Sigmoid colon (tissue), 7 donors: Measurements from ENCODE around the gene USP33. TPM values are rescaled to one million over a fixed set of nuclear protein-coding genes. Genes with fewer than 3 reads are reported as not detected.
"Not testable (repeated sequence)": the region's sequence is repeated elsewhere in the genome, so short reads cannot be mapped to it uniquely, and the experiment has no call there.

ENCODE experiments used
- DNase-seq: peaks from one replicate; pipeline ENCODE4 v3.0.0-alpha.2; 2019
- H3K27ac ChIP-seq, 4 donors: fragments of 200-600 bp; sonication (generic); one replicate each; pipeline ENCODE4 v1.5.1; 2016 to 2019; ENCODE audit warnings: mild to moderate bottlenecking in 1 of 4
- H3K27me3 ChIP-seq, 3 donors: fragments of 200-600 bp; sonication (generic); one replicate each; pipeline ENCODE4 v1.5.1; 2019; ENCODE audit warnings: mild to moderate bottlenecking in 1 of 3
- H3K36me3 ChIP-seq, 4 donors: fragments of 200-600 bp; sonication (generic); one replicate each; pipeline ENCODE4 v1.5.1; 2016 to 2019
- H3K4me1 ChIP-seq, 4 donors: fragments of 200-600 bp; sonication (generic); one replicate each; pipeline ENCODE4 v1.5.1; 2017 to 2019
- H3K4me3 ChIP-seq, 4 donors: fragments of 200-600 bp; sonication (generic); one replicate each; pipeline ENCODE4 v1.5.1; 2017 to 2019; ENCODE audit warnings: mild to moderate bottlenecking in 2 of 4, moderate library complexity in 1 of 4
- H3K9me3 ChIP-seq, 4 donors: fragments of 200-600 bp in 3 of 4; sonication (generic) in 3 of 4; one replicate each; pipeline versions ENCODE4 v1.5.1 to v1.6.1; 2013 to 2019
- CTCF ChIP-seq, 4 experiments: fragments of 450-650 bp in 3 of 4; fragments of 200-600 bp in 1 of 4; IDR thresholded peaks; one replicate each; pipeline ENCODE4 v1.5.1; 2016 to 2019; ENCODE audit warnings: antibody characterized with exemption in 4 of 4, mild to moderate bottlenecking in 3 of 4, moderate library complexity in 2 of 4
- EP300 ChIP-seq, 4 donors: sonication (generic); formaldehyde crosslinking; IDR thresholded peaks; one replicate each; pipeline ENCODE4 v1.6.1; 2017; ENCODE audit warnings: antibody characterized with exemption in 4 of 4
- POLR2A ChIP-seq, 2 donors: fragments of 450-650 bp; IDR thresholded peaks; one replicate each; pipeline ENCODE4 v1.6.1; 2016; ENCODE audit warnings: antibody characterized with exemption in 2 of 2, mild to moderate bottlenecking in 2 of 2, moderate library complexity in 2 of 2
- POLR2AphosphoS5 ChIP-seq, 4 donors: sonication (generic); formaldehyde crosslinking; IDR thresholded peaks; one replicate each; pipeline ENCODE4 v1.6.1; 2017; ENCODE audit warnings: antibody characterized with exemption in 4 of 4
- WGBS, 2 donors: extraction: QIAGEN DNeasy Blood & Tissue Kit; methylation state at CpG; one replicate each; pipeline ENCODE4 v1.1.7; 2013; 5-methylcytosine and 5-hydroxymethylcytosine counted together
- intact Hi-C: fragments of 100-400 bp; cut with DNase I; formaldehyde crosslinking; loops from one replicate; pipeline ENCODE4 v1.15.1; 2023
- polyA plus RNA-seq, 3 donors: library from polyadenylated mRNA; stranded (reverse); fragments of 200-250 nt; gene quantifications; one replicate each; pipeline ENCODE4 v1.2.3, GENCODE V29; 2013
- total RNA-seq, 4 donors: library from RNA; depleted of rRNA; stranded (reverse); fragments of >200 nt; gene quantifications; one replicate each; pipeline ENCODE4 v1.1.0, GENCODE V29; 2016
- donor health status: healthy with polysubstance abuse.
- donor health status: Bipolar disorder and iron deficiency.
- donor health status: healthy.

USP33 gene
- total and polyA plus RNA-seq, 7 donors = 23.4 to 81.6 (median 47.5) TPM

DNA sequence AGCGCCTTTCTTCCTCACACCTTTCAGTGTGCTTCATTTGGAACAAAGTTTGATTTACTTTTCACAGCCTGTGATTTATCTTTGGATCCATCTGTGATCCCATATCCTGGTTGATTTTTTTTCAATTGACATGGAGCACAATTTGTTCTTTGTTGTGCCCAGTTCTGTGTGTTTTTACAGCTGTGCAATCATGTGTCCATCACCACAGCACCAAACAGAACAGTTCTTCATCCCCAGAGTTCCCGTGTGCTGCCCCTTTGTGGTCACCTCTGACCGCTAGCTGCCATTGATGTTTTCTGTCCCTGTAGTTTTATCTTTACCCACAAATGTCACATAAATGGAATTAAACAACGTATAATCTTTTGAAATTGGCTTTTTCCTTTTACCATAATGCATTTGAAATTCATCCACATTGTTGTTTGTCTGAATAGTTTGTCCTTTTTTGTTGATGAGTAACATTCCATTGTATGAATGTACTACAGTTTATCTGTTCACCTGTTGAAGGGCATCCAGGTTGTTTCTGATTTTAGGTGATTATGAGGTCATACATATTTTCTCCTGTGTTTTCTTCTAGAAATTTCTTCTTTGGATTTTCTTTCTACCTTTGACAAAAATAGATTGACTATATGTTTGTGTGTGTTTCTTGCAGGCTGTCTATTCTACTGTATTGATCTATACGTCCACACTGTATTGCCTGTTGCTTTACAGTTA is 37.2 kb upstream of the USP33 start:
- no peak for DNase-seq
- TF ChIP-seq EP300 (IDR thresholded peaks at IDR 0.05) (no peak), POLR2A (IDR thresholded peaks at IDR 0.05) (no peak), POLR2AphosphoS5 (IDR thresholded peaks at IDR 0.05) (no peak)
- H3K27me3 ChIP-seq = no peaks in the 10 kb centered on the region
- WGBS, 2 donors = 66 to 81% methylated on average over 5 of the region's 5 CpGs
- no peaks in the 10 kb centered on the region for H3K9me3 ChIP-seq
- no peak overlapping the region for H3K27ac ChIP-seq
- H3K36me3 ChIP-seq = peaks cover 0 to 11% (median 1%) of the 10 kb centered on the region in 4 donors
- peaks cover 0 to 8% (median 3%) of the 10 kb centered on the region in 4 donors for H3K4me1 ChIP-seq
- intact Hi-C loops = no loop called here
- no peak overlapping the region for H3K4me3 ChIP-seq

DNA sequence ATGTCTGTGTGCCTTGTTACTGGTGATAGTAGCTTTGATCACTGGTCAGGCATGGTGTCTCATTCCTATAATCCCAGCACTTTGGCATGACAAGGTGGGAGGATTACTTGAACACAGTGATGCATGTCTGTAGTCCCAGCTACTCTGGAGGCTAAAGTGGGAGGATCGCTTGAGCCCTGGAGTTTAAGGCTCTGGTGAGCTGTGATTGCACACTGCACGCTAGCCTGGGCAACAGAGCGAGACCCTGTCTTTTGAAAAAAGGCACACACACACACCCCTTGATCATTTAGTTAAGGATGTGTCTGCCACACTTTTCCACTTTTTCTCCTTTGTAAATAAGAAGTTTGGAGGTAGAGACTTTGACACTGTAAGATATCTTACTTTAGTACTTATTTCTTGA is 34.9 kb upstream of the USP33 start:
- no peak for DNase-seq
- Histone ChIP-seq H3K27me3 (no peaks in the 10 kb centered on the region), H3K4me3 (no peak overlapping the region), H3K36me3 (peaks cover 0 to 19% (median 0%) of the 10 kb centered on the region in 4 donors), H3K27ac (no peak overlapping the region), H3K9me3 (no peaks in the 10 kb centered on the region), H3K4me1 (peaks cover 0 to 8% (median 0%) of the 10 kb centered on the region in 4 donors)
- no peak for TF ChIP-seq POLR2AphosphoS5 (IDR thresholded peaks at IDR 0.05)
- no peak for TF ChIP-seq CTCF (IDR thresholded peaks at IDR 0.05)
- TF ChIP-seq POLR2A (IDR thresholded peaks at IDR 0.05) = no peak
- no peak for TF ChIP-seq EP300 (IDR thresholded peaks at IDR 0.05)
- intact Hi-C loops = no loop called here
- 96 to 99% methylated on average over 3 of the region's 3 CpGs for WGBS, 2 donors

GRCh38 chr1:77786093-77786741 is 26.6 kb upstream of the USP33 start:
- intact Hi-C loops, H3K27me3 ChIP-seq, DNase-seq, H3K9me3 ChIP-seq, H3K27ac ChIP-seq, H3K4me3 ChIP-seq: not testable (repeated sequence)
- H3K36me3 ChIP-seq = peaks cover 7 to 72% (median 13%) of the 10 kb centered on the region in 4 donors
- peaks cover 0 to 11% (median 5%) of the 10 kb centered on the region in 4 donors for H3K4me1 ChIP-seq
- 75 to 97% methylated on average over 2 of the region's 2 CpGs for WGBS, 2 donors

- 21 to 65% methylated on average over 2 of the region's 2 CpGs for WGBS, 2 donors
- H3K36me3 ChIP-seq = peaks cover 7 to 47% (median 10%) of the 10 kb centered on the region in 4 donors
- H3K27ac ChIP-seq = no peak overlapping the region
- H3K4me1 ChIP-seq = peaks cover 0 to 26% (median 15%) of the 10 kb centered on the region in 4 donors
- no peaks in the 10 kb centered on the region for H3K9me3 ChIP-seq
- intact Hi-C loops = no loop called here
- no peak overlapping the region for H3K4me3 ChIP-seq
- TF ChIP-seq POLR2A (IDR thresholded peaks at IDR 0.05) (no peak), POLR2AphosphoS5 (IDR thresholded peaks at IDR 0.05) (no peak), CTCF (IDR thresholded peaks at IDR 0.05) (no peak), EP300 (IDR thresholded peaks at IDR 0.05) (no peak)
- DNase-seq = no peak
- H3K27me3 ChIP-seq = no peaks in the 10 kb centered on the region
These were observed 23.5 kb upstream of the USP33 start for GRCh38 chr1:77783141-77783540.

GRCh38 chr1:77781683-77782082 is 22.0 kb upstream of the USP33 start:
- DNase-seq = no peak
- Histone ChIP-seq H3K36me3 (peaks cover 7 to 32% (median 9%) of the 10 kb centered on the region in 4 donors), H3K4me1 (peaks cover 0 to 26% (median 15%) of the 10 kb centered on the region in 4 donors), H3K27ac (no peak overlapping the region), H3K27me3 (no peaks in the 10 kb centered on the region), H3K9me3 (no peaks in the 10 kb centered on the region), H3K4me3 (no peak overlapping the region)
- 85 to 86% methylated on average over 1 of the region's 1 CpG for WGBS, 2 donors
- TF ChIP-seq EP300 (IDR thresholded peaks at IDR 0.05) (no peak), POLR2A (IDR thresholded peaks at IDR 0.05) (no peak), POLR2AphosphoS5 (IDR thresholded peaks at IDR 0.05) (no peak), CTCF (IDR thresholded peaks at IDR 0.05) (no peak)
- intact Hi-C loops = no loop called here
